GM08714 (cell line): ENCODE measurements around the gene TMEM185A.
"Not testable (repeated sequence)": the region's sequence is repeated elsewhere in the genome, so short reads cannot be mapped to it uniquely, and the experiment has no call there.

Experiments
- H3K4me3 ChIP-seq: fragments of 200-500 bp; sonication (Bioruptor generic); 2 replicates; pipeline ENCODE4 v1.5.1; 2014; ENCODE audit warnings: mild to moderate bottlenecking, low read length, inconsistent platforms
- ZNF274 ChIP-seq: IDR thresholded peaks from 2 replicates; pipeline ENCODE4 v1.6.1; 2012; ENCODE audit warnings: mild to moderate bottlenecking, low read depth, low read length

The TMEM185A gene

GRCh38 chrX:149572743-149573142 lies 58.8 kb downstream of the TMEM185A start:
- TF ChIP-seq ZNF274, result no peak
- H3K4me3 ChIP-seq, result no peak overlapping the region

- no peak for TF ChIP-seq ZNF274
Observed at GRCh38 chrX:149571770-149572169, 59.8 kb downstream of the TMEM185A start.

GRCh38 chrX:149570668-149571067 lies 60.9 kb downstream of the TMEM185A start:
- H3K4me3 ChIP-seq, result no peak overlapping the region
- TF ChIP-seq ZNF274, result no peak

More at GRCh38 chrX:149571770-149572169, 59.8 kb downstream of the TMEM185A start:
- no peak overlapping the region for H3K4me3 ChIP-seq

GRCh38 chrX:149569770-149570169 lies 61.8 kb downstream of the TMEM185A start:
- no peak overlapping the region for H3K4me3 ChIP-seq
- TF ChIP-seq ZNF274, result no peak

GRCh38 chrX:149568701-149569296 lies 62.8 kb downstream of the TMEM185A start:
- H3K4me3 ChIP-seq, result no peak overlapping the region
- no peak for TF ChIP-seq ZNF274

- TF ChIP-seq ZNF274, result no peak
- no peak overlapping the region for H3K4me3 ChIP-seq
Observed at GRCh38 chrX:149567621-149568417, 63.8 kb downstream of the TMEM185A start.

- no peak overlapping the region for H3K4me3 ChIP-seq
- no peak for TF ChIP-seq ZNF274
Observed at GRCh38 chrX:149563359-149563758, 68.2 kb downstream of the TMEM185A start.

- not testable (repeated sequence) for H3K4me3 ChIP-seq
Observed at GRCh38 chrX:149555251-149555650, 76.3 kb downstream of the TMEM185A start.

- not testable (repeated sequence) for H3K4me3 ChIP-seq
Observed at GRCh38 chrX:149551939-149552248, 79.7 kb downstream of the TMEM185A start.

GRCh38 chrX:149551245-149551938 lies 80.2 kb downstream of the TMEM185A start:
- H3K4me3 ChIP-seq, result not testable (repeated sequence)

- not testable (repeated sequence) for H3K4me3 ChIP-seq
Observed at GRCh38 chrX:149550454-149550853, 81.1 kb downstream of the TMEM185A start.

GRCh38 chrX:149549701-149550100 lies 81.9 kb downstream of the TMEM185A start, which contains the start of gene HSFX3:
HSFX3 (minus strand) TSS chrX:149549924; CDS start chrX:149549852, 72 bp downstream.
- not testable (repeated sequence) for H3K4me3 ChIP-seq

- not testable (repeated sequence) for H3K4me3 ChIP-seq
Observed at GRCh38 chrX:149547782-149548181, 83.8 kb downstream of the TMEM185A start.

GRCh38 chrX:149546962-149547361 lies 84.6 kb downstream of the TMEM185A start:
- not testable (repeated sequence) for H3K4me3 ChIP-seq
